ENCODE measurements around the gene UBN1. TPM values are rescaled to one million over a fixed set of nuclear protein-coding genes. Genes with fewer than 3 reads are reported as not detected.

The UBN1 gene
- total and polyA plus RNA-seq, 10 of the 15 experiments (the other 5 are each of a cell fraction or from before 2014, with no cell fraction given), result 2.1 to 32.5 (median 13.9) TPM

- H2AFZ ChIP-seq (ENCODE audit: control insufficient read depth, low read depth, low read length), result no peak overlapping the region
- no peak overlapping the region for H3K4me2 ChIP-seq (ENCODE audit: control insufficient read depth, insufficient read depth)
- no peaks in the 10 kb centered on the region; the same call in 2 of the 3 replicates for H3K9me3 ChIP-seq (replicated peaks; ENCODE audit: control insufficient read depth, insufficient read depth, low read length)
- H3K36me3 ChIP-seq (ENCODE audit: control insufficient read depth in 2 of 2, insufficient read depth in 2 of 2, low read length in 1 of 2), result no peaks in the 10 kb centered on the region
- H3K27ac ChIP-seq (ENCODE audit: control insufficient read depth, insufficient read depth), result no peak overlapping the region
- no TSS peak for BruUV-seq (replicated peaks)
- ATAC-seq (peak; percentile 52), DNase-seq (ENCODE audit: low read depth, low spot score) (no peak), FAIRE-seq (no peak)
- ChIA-PET POLR2A (interaction anchor here (0.6 kb wide), 1 partner anchor 19 kb away, joined by 3 read pairs; no protein-coding TSS in a partner anchor), SMC1A (ENCODE audit: uncharacterized antibody, unreplicated experiment) (interaction anchor here (0.6 kb wide), 1 partner anchor 1751 kb away, joined by 3 read pairs; no protein-coding TSS in a partner anchor), RAD21 (ENCODE audit: unreplicated experiment) (no interaction called here), CTCF (no interaction called here)
- no peak overlapping the region for H3K4me3 ChIP-seq
- 75% methylated on average over 22 of the region's 22 CpGs for WGBS (ENCODE audit: insufficient coverage, insufficient replicate concordance, low lambda C conversion rate, missing lambda C conversion rate)
- no peaks in the 10 kb centered on the region for H4K20me1 ChIP-seq (ENCODE audit: control insufficient read depth, insufficient read depth)
- intact Hi-C loops (cut with micrococcal nuclease; ENCODE audit: unreplicated experiment) (no loop called here), in situ Hi-C loops (cut with MboI) (no loop called here)
- H3K4me1 ChIP-seq (ENCODE audit: control insufficient read depth, insufficient read depth, low read length), result no peaks in the 10 kb centered on the region
- H3K9ac ChIP-seq (ENCODE audit: control insufficient read depth, insufficient read depth, low read length), result no peak overlapping the region
- H3K79me2 ChIP-seq (ENCODE audit: control insufficient read depth, insufficient read depth, low read length), result no peaks in the 10 kb centered on the region
- no peaks in the 10 kb centered on the region for H3K27me3 ChIP-seq (replicated peaks in 1 of 2; ENCODE audit: control insufficient read depth in 2 of 2, insufficient read depth in 2 of 2, low read length in 1 of 2)
- TF ChIP-seq USF1 (IDR thresholded peaks at IDR 0.05; ENCODE audit: borderline replicate concordance, extremely low read length, insufficient read depth, low read depth, low read length) (peak; percentile 67), NR2F1 (conservative IDR thresholded peaks at IDR 0.05) (no peak), NFYB (IDR thresholded peaks at IDR 0.05; ENCODE audit: insufficient read depth, low read depth, low read length) (peak; percentile 80), BCLAF1 (IDR thresholded peaks at IDR 0.05) (no peak)
Measured at GRCh38 chr16:4894276-4895150, 47.2 kb downstream of the UBN1 start.
